SU-DHL-6 (cell line): Measurements from ENCODE around the gene NHLRC2.

ENCODE experiments used
- CTCF ChIP-seq: fragments of 200-600 bp; sonication (generic); IDR thresholded peaks from one replicate; pipeline ENCODE4 v1.5.1; 2017; ENCODE audit warnings: antibody characterized with exemption, mild to moderate bottlenecking, low read length, moderate library complexity; ENCODE audit not compliant: insufficient read depth, poor library complexity, severe bottlenecking
- EZH2phosphoT487 ChIP-seq: fragments of 200-600 bp; sonication (generic), shearing (Covaris generic); conservative IDR thresholded peaks from 2 replicates; pipeline ENCODE4 v1.6.1; 2018; ENCODE audit warnings: mild to moderate bottlenecking, antibody characterized with exemption, low read length, moderate library complexity, mixed read lengths

- TF ChIP-seq CTCF (no peak), EZH2phosphoT487 (no peak)
Measured at GRCh38 chr10:113854013-113854760, at the start of gene NHLRC2, which contains the start of gene DCLRE1A.
